ENCODE data around the gene PDGFB. TPM values are rescaled to one million over a fixed set of nuclear protein-coding genes. Genes with fewer than 3 reads are reported as not detected.

Gene PDGFB
- total and polyA plus RNA-seq, 2 experiments from 2014 or later: 2.2 to 8.0 TPM

DNA sequence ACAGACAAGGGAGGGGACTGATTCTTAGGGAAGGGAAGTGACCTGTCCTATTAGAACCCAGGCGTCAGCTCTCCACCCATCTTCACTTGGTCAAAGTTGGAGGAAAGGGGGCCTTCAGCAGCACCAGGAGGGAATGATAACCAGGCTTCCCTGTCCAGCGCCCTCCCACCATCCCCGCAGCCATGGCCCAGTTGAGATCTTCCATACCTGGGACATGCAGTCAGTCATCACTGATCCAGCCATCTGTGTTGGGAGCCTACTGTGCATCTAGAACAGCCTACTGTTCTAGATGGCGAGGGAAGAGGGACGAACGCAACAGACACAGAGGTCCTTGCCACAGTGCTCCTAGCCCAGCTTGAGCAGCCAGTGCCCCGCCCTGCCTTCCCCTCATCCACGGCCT, 40.6 kb downstream of the PDGFB start:
- H3K27ac Mint-ChIP-seq: no peak overlapping the region
- H3K27ac ChIP-seq (ENCODE audit: low read depth): no peak overlapping the region
- H3K9me2 ChIP-seq (ENCODE audit: insufficient read depth): 0 out of 2 replicates have a peak, but pooled peaks cover 4% of the 10 kb centered on the region
- no peaks in the 10 kb centered on the region; the same call in 1 of the 2 replicates for H3K36me3 ChIP-seq (ENCODE audit: insufficient read depth)
- no peaks in the 10 kb centered on the region for H3K79me2 ChIP-seq (replicated peaks; ENCODE audit: insufficient read depth)
- TF ChIP-seq ETS1 (IDR thresholded peaks at IDR 0.05): no peak
- TF ChIP-seq POLR2AphosphoS5 (IDR thresholded peaks at IDR 0.05; ENCODE audit: low read depth): no peak
- TF ChIP-seq JUNB (IDR thresholded peaks at IDR 0.05; ENCODE audit: unreplicated experiment): no peak
- no peak for TF ChIP-seq CREB1 (CRISPR knock-in tag; IDR thresholded peaks at IDR 0.05; ENCODE audit: low read depth)
- no peak for TF ChIP-seq EZH2phosphoT487 (IDR thresholded peaks at IDR 0.05; ENCODE audit: unreplicated experiment)
- no peak for TF ChIP-seq ZNF114 (CRISPR knock-in tag; IDR thresholded peaks at IDR 0.05)
- TF ChIP-seq, protein P1, sequence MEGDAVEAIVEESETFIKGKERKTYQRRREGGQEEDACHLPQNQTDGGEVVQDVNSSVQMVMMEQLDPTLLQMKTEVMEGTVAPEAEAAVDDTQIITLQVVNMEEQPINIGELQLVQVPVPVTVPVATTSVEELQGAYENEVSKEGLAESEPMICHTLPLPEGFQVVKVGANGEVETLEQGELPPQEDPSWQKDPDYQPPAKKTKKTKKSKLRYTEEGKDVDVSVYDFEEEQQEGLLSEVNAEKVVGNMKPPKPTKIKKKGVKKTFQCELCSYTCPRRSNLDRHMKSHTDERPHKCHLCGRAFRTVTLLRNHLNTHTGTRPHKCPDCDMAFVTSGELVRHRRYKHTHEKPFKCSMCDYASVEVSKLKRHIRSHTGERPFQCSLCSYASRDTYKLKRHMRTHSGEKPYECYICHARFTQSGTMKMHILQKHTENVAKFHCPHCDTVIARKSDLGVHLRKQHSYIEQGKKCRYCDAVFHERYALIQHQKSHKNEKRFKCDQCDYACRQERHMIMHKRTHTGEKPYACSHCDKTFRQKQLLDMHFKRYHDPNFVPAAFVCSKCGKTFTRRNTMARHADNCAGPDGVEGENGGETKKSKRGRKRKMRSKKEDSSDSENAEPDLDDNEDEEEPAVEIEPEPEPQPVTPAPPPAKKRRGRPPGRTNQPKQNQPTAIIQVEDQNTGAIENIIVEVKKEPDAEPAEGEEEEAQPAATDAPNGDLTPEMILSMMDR (conservative IDR thresholded peaks at IDR 0.05; ENCODE audit: low read depth in 2 of 2): no peak
- no peak for TF ChIP-seq STAT1 (IDR thresholded peaks at IDR 0.05; ENCODE audit: unreplicated experiment)
- no peak for TF ChIP-seq EZH2 (IDR thresholded peaks at IDR 0.05; ENCODE audit: low read depth, unreplicated experiment)
- TF ChIP-seq ZNF331 (CRISPR knock-in tag; IDR thresholded peaks at IDR 0.05; ENCODE audit: low read depth): no peak
- no peak for TF ChIP-seq REST (IDR thresholded peaks at IDR 0.05; ENCODE audit: unreplicated experiment)
- peaks cover 13% of the 10 kb centered on the region for H3K9me3 Mint-ChIP-seq
- H3K36me3 Mint-ChIP-seq (ENCODE audit: low read depth): peaks cover 4% of the 10 kb centered on the region; the same call in 2 of the 3 replicates
- no peak overlapping the region for H2AFZ ChIP-seq
- no peak overlapping the region for H3K4me3 ChIP-seq
- no peaks in the 10 kb centered on the region for H3K27me3 ChIP-seq (ENCODE audit: insufficient read depth)
- H3K4me1 Mint-ChIP-seq: peaks cover 26% of the 10 kb centered on the region
- H3K4me2 ChIP-seq: no peak overlapping the region
- H3K4me1 ChIP-seq (ENCODE audit: insufficient read depth): peaks cover 2% of the 10 kb centered on the region; the same call in 1 of the 2 replicates
- H3F3A ChIP-seq (replicated peaks; ENCODE audit: low read depth): peaks cover 3% of the 10 kb centered on the region; the same call in 1 of the 2 replicates
- no peak overlapping the region for H3K4me3 Mint-ChIP-seq
- DNase-seq (ENCODE audit: low spot score) (no peak), ATAC-seq (no peak)
- peaks cover 13% of the 10 kb centered on the region for H3K27me3 Mint-ChIP-seq (ENCODE audit: insufficient read depth, low read depth, poor library complexity)
- H4K20me1 ChIP-seq (replicated peaks; ENCODE audit: insufficient read depth): no peaks in the 10 kb centered on the region

Measured in GM23338 (cell line).